ENCODE data around the gene TFPI.

Gene TFPI

GRCh38 chr2:187466129-187466792 is 88.0 kb downstream of the TFPI start:
- no peak for DNase-seq (ENCODE audit: low spot score)

- no peak for DNase-seq (ENCODE audit: low spot score)
These were observed 91.4 kb downstream of the TFPI start for GRCh38 chr2:187462839-187463238.

GRCh38 chr2:187461294-187462261 is 92.7 kb downstream of the TFPI start:
- no peak for DNase-seq (ENCODE audit: low spot score)

GRCh38 chr2:187459256-187459655 is 95.0 kb downstream of the TFPI start:
- DNase-seq (ENCODE audit: low spot score): no peak

GRCh38 chr2:187453078-187453641 is 101.1 kb downstream of the TFPI start:
- no peak for DNase-seq (ENCODE audit: low spot score)

- DNase-seq (ENCODE audit: low spot score): no peak
These were observed 102.7 kb downstream of the TFPI start for GRCh38 chr2:187451510-187451909.

- no peak for DNase-seq (ENCODE audit: low spot score)
These were observed 106.9 kb downstream of the TFPI start for GRCh38 chr2:187447336-187447735.

GRCh38 chr2:187446711-187447110 is 107.5 kb downstream of the TFPI start:
- no peak for DNase-seq (ENCODE audit: low spot score)

- DNase-seq (ENCODE audit: low spot score): no peak
These were observed 109.2 kb downstream of the TFPI start for GRCh38 chr2:187445051-187445450.

- no peak for DNase-seq (ENCODE audit: low spot score)
These were observed 111.5 kb downstream of the TFPI start for GRCh38 chr2:187442778-187443177.

- DNase-seq (ENCODE audit: low spot score): no peak
These were observed 111.9 kb downstream of the TFPI start for GRCh38 chr2:187442378-187442777.

- DNase-seq (ENCODE audit: low spot score): no peak
These were observed 114.0 kb downstream of the TFPI start for GRCh38 chr2:187440101-187440675.

- no peak for DNase-seq (ENCODE audit: low spot score)
These were observed 115.8 kb downstream of the TFPI start for GRCh38 chr2:187438455-187438854.

- DNase-seq (ENCODE audit: low spot score): no peak
These were observed 118.5 kb downstream of the TFPI start for GRCh38 chr2:187435756-187436155.

GRCh38 chr2:187435078-187435477 is 119.2 kb downstream of the TFPI start:
- no peak for DNase-seq (ENCODE audit: low spot score)

GRCh38 chr2:187434342-187434785 is 119.9 kb downstream of the TFPI start:
- DNase-seq (ENCODE audit: low spot score): no peak

GRCh38 chr2:187431911-187432310 is 122.3 kb downstream of the TFPI start:
- DNase-seq (ENCODE audit: low spot score): no peak

GRCh38 chr2:187429989-187430388 is 124.2 kb downstream of the TFPI start:
- DNase-seq (ENCODE audit: low spot score): no peak

GRCh38 chr2:187424146-187424545 is 130.1 kb downstream of the TFPI start:
- no peak for DNase-seq (ENCODE audit: low spot score)

- DNase-seq (ENCODE audit: low spot score): no peak
These were observed 132.0 kb downstream of the TFPI start for GRCh38 chr2:187422282-187422681.

GRCh38 chr2:187421519-187421918 is 132.7 kb downstream of the TFPI start:
- DNase-seq (ENCODE audit: low spot score): no peak

- DNase-seq (ENCODE audit: low spot score): no peak
These were observed 134.4 kb downstream of the TFPI start for GRCh38 chr2:187419808-187420207.

- no peak for DNase-seq (ENCODE audit: low spot score)
These were observed 138.8 kb downstream of the TFPI start for GRCh38 chr2:187415449-187415848.

Data from activated CD4-positive, alpha-beta T cell treated with anti-CD3 and anti-CD28 coated beads, Interleukin-2, Interleukin-4, amounts not matched to agents 100 ng/mL and 50 ng/mL, durations not matched to agents 16 hours and 8 hours (primary cell).